Measurements from ENCODE around the gene KNTC1. TPM values are rescaled to one million over a fixed set of nuclear protein-coding genes. Genes with fewer than 3 reads are reported as not detected.
"Not testable (repeated sequence)": the region's sequence is repeated elsewhere in the genome, so short reads cannot be mapped to it uniquely, and the experiment has no call there.

KNTC1 gene
- total and polyA plus RNA-seq, 4 donors, result 15.0 to 27.9 (median 25.5) TPM

GRCh38 chr12:122505419-122506051 lies 21.5 kb upstream of the KNTC1 start:
- Histone ChIP-seq H3K4me3 (ENCODE audit: low read depth, low read length) (no peak overlapping the region), H3K27ac (ENCODE audit: low read depth, low read length) (no peak overlapping the region), H3K27me3 (ENCODE audit: control insufficient read depth, insufficient read depth, low read length) (no peaks in the 10 kb centered on the region), H3K36me3 (ENCODE audit: control insufficient read depth, insufficient read depth, low read length) (peaks cover 69% of the 10 kb centered on the region), H3K4me1 (ENCODE audit: control insufficient read depth, insufficient read depth, low read length) (peaks cover 5% of the 10 kb centered on the region), H3K9me3 (ENCODE audit: control insufficient read depth, insufficient read depth, low read length) (no peaks in the 10 kb centered on the region)
- 100% methylated on average over 1 of the region's 11 CpGs for WGBS (ENCODE audit: insufficient coverage)
- no peak for DNase-seq (ENCODE audit: low read depth in 4 of 6, low spot score in 6 of 6)

GRCh38 chr12:122506393-122506938 lies 20.6 kb upstream of the KNTC1 start:
- 96% methylated on average over 3 of the region's 5 CpGs for WGBS (ENCODE audit: insufficient coverage)
- Histone ChIP-seq H3K36me3 (ENCODE audit: control insufficient read depth, insufficient read depth, low read length) (peaks cover 73% of the 10 kb centered on the region), H3K4me3 (ENCODE audit: low read depth, low read length) (no peak overlapping the region), H3K9me3 (ENCODE audit: control insufficient read depth, insufficient read depth, low read length) (no peaks in the 10 kb centered on the region), H3K27me3 (ENCODE audit: control insufficient read depth, insufficient read depth, low read length) (no peaks in the 10 kb centered on the region), H3K4me1 (ENCODE audit: control insufficient read depth, insufficient read depth, low read length) (no peaks in the 10 kb centered on the region), H3K27ac (ENCODE audit: low read depth, low read length) (no peak overlapping the region)
- DNase-seq (ENCODE audit: low read depth in 4 of 6, low spot score in 6 of 6), result no peak

- no peak for DNase-seq (ENCODE audit: low read depth in 4 of 6, low spot score in 6 of 6)
- 89% methylated on average over 2 of the region's 5 CpGs for WGBS (ENCODE audit: insufficient coverage)
- Histone ChIP-seq H3K27me3 (ENCODE audit: control insufficient read depth, insufficient read depth, low read length) (no peaks in the 10 kb centered on the region), H3K4me1 (ENCODE audit: control insufficient read depth, insufficient read depth, low read length) (no peaks in the 10 kb centered on the region), H3K36me3 (ENCODE audit: control insufficient read depth, insufficient read depth, low read length) (peaks cover 75% of the 10 kb centered on the region), H3K9me3 (ENCODE audit: control insufficient read depth, insufficient read depth, low read length) (no peaks in the 10 kb centered on the region), H3K27ac (ENCODE audit: low read depth, low read length) (no peak overlapping the region), H3K4me3 (ENCODE audit: low read depth, low read length) (no peak overlapping the region)
These were observed 18.9 kb upstream of the KNTC1 start for GRCh38 chr12:122508163-122508562.

- DNase-seq (ENCODE audit: low read depth in 4 of 6, low spot score in 6 of 6); H3K9me3 ChIP-seq (ENCODE audit: control insufficient read depth, insufficient read depth, low read length); H3K27me3 ChIP-seq (ENCODE audit: control insufficient read depth, insufficient read depth, low read length); H3K4me1 ChIP-seq (ENCODE audit: control insufficient read depth, insufficient read depth, low read length); H3K27ac ChIP-seq (ENCODE audit: low read depth, low read length); H3K4me3 ChIP-seq (ENCODE audit: low read depth, low read length): not testable (repeated sequence)
- WGBS (ENCODE audit: insufficient coverage), result no CpG with 5 or more reads among the region's 3 CpGs
- peaks cover 69% of the 10 kb centered on the region for H3K36me3 ChIP-seq (ENCODE audit: control insufficient read depth, insufficient read depth, low read length)
These were observed 14.0 kb upstream of the KNTC1 start for GRCh38 chr12:122513028-122513427.

DNA sequence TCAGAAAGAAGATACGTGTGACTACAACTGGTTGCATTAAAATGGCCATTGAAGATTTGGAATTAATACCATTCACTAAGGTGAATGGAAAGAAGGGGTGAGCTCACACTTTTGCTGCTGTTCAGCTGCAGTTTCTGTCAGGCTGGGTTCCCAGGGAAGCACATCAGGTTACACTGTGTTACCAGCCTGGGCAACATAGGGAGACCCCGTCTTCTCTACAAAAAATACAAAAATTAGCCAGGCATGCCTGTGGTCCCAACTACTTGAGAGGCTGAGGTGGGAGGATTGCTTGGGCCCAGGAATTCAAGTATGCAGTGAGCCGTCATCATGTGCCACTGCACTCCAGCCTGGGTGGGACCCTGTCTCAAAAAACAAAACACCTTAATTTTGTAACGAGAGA lies 13.4 kb upstream of the KNTC1 start:
- no peak overlapping the region for H3K4me3 ChIP-seq (ENCODE audit: low read depth, low read length)
- H3K36me3 ChIP-seq (ENCODE audit: control insufficient read depth, insufficient read depth, low read length), result peaks cover 68% of the 10 kb centered on the region
- H3K4me1 ChIP-seq (ENCODE audit: control insufficient read depth, insufficient read depth, low read length), result no peaks in the 10 kb centered on the region
- WGBS (ENCODE audit: insufficient coverage), result no CpG with 5 or more reads among the region's 4 CpGs
- H3K27me3 ChIP-seq (ENCODE audit: control insufficient read depth, insufficient read depth, low read length), result no peaks in the 10 kb centered on the region
- DNase-seq (ENCODE audit: low read depth in 4 of 6, low spot score in 6 of 6), result no peak
- no peak overlapping the region for H3K27ac ChIP-seq (ENCODE audit: low read depth, low read length)
- no peaks in the 10 kb centered on the region for H3K9me3 ChIP-seq (ENCODE audit: control insufficient read depth, insufficient read depth, low read length)

DNA sequence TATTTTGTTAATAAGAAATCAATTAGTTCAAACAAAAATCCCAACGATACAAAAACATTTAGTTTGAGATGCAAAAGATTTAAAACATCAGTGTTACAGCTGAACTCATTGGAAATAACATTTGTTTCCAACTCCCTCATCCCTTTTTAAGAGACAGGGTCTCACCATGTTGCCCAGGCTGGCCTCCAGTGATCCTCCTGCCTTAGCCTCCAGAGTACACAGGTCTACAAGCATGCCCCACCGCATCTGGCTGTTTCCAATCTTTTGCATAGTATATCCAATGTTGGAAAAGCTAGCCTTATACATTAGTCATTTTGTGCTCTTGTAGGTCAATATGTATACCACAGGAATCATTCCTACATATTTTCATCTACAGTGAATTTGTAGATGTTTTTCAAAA lies 11.8 kb upstream of the KNTC1 start:
- no peak overlapping the region for H3K4me3 ChIP-seq (ENCODE audit: low read depth, low read length)
- H3K9me3 ChIP-seq (ENCODE audit: control insufficient read depth, insufficient read depth, low read length), result no peaks in the 10 kb centered on the region
- DNase-seq (ENCODE audit: low read depth in 4 of 6, low spot score in 6 of 6), result no peak
- H3K36me3 ChIP-seq (ENCODE audit: control insufficient read depth, insufficient read depth, low read length), result peaks cover 58% of the 10 kb centered on the region
- H3K27ac ChIP-seq (ENCODE audit: low read depth, low read length), result no peak overlapping the region
- no peaks in the 10 kb centered on the region for H3K27me3 ChIP-seq (ENCODE audit: control insufficient read depth, insufficient read depth, low read length)
- 100% methylated on average over 1 of the region's 2 CpGs for WGBS (ENCODE audit: insufficient coverage)
- H3K4me1 ChIP-seq (ENCODE audit: control insufficient read depth, insufficient read depth, low read length), result no peaks in the 10 kb centered on the region

DNA sequence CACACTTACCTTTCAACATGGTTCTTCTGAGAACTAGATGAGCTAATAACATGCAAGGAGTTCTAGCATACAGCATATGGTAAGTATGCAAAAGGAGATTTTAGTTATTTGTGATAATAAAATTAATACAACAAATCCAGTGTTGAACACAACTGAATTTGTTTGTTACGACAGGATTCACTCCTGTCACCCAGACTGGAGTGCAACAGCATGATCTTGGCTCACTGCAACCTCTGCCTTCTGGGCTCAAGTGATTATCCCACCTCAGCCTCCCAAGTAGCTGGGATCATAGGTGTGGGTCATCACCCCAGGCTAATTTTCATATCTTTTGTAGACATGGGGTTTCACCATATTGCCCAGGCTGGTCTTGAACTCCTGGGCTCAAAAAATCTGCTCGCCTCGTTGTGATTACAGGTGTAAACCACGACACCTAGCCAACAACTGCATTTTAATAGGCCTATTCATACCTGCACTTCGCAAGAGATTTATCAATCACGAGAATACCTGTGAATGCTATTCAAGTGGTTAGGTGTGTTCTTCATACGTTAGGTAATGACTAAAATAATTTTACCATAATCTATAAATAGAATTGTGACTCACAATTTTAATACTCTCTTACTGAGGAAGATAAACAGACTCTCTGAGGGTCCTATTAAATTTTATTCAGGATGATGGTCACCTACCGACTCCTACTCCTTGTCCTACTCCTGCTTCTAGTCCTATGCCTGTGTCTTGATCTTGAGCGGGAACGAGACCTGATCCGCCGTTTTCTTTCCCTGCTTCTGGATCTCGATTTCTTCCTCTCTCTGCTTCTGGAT lies 10.3 kb upstream of the KNTC1 start:
- H3K27me3 ChIP-seq (ENCODE audit: control insufficient read depth, insufficient read depth, low read length), result no peaks in the 10 kb centered on the region
- H3K4me1 ChIP-seq (ENCODE audit: control insufficient read depth, insufficient read depth, low read length), result no peaks in the 10 kb centered on the region
- DNase-seq (ENCODE audit: low read depth in 4 of 6, low spot score in 6 of 6), result no peak
- WGBS (ENCODE audit: insufficient coverage), result 97% methylated on average over 9 of the region's 13 CpGs
- no peak overlapping the region for H3K27ac ChIP-seq (ENCODE audit: low read depth, low read length)
- H3K9me3 ChIP-seq (ENCODE audit: control insufficient read depth, insufficient read depth, low read length), result no peaks in the 10 kb centered on the region
- H3K4me3 ChIP-seq (ENCODE audit: low read depth, low read length), result no peak overlapping the region
- H3K36me3 ChIP-seq (ENCODE audit: control insufficient read depth, insufficient read depth, low read length), result peaks cover 58% of the 10 kb centered on the region

- no peak overlapping the region for H3K27ac ChIP-seq (ENCODE audit: low read depth, low read length)
- H3K36me3 ChIP-seq (ENCODE audit: control insufficient read depth, insufficient read depth, low read length), result peaks cover 48% of the 10 kb centered on the region
- H3K4me3 ChIP-seq (ENCODE audit: low read depth, low read length), result no peak overlapping the region
- no peaks in the 10 kb centered on the region for H3K9me3 ChIP-seq (ENCODE audit: control insufficient read depth, insufficient read depth, low read length)
- DNase-seq (ENCODE audit: low read depth in 4 of 6, low spot score in 6 of 6), result no peak
- WGBS (ENCODE audit: insufficient coverage), result 83% methylated on average over 1 of the region's 5 CpGs
- H3K27me3 ChIP-seq (ENCODE audit: control insufficient read depth, insufficient read depth, low read length), result no peaks in the 10 kb centered on the region
- peaks cover under 1% of the 10 kb centered on the region for H3K4me1 ChIP-seq (ENCODE audit: control insufficient read depth, insufficient read depth, low read length)
These were observed 9.2 kb upstream of the KNTC1 start for GRCh38 chr12:122517877-122518276.

GRCh38 chr12:122518908-122519307 lies 8.1 kb upstream of the KNTC1 start:
- Histone ChIP-seq H3K9me3 (ENCODE audit: control insufficient read depth, insufficient read depth, low read length) (no peaks in the 10 kb centered on the region), H3K27ac (ENCODE audit: low read depth, low read length) (no peak overlapping the region), H3K36me3 (ENCODE audit: control insufficient read depth, insufficient read depth, low read length) (peaks cover 47% of the 10 kb centered on the region), H3K4me3 (ENCODE audit: low read depth, low read length) (no peak overlapping the region), H3K4me1 (ENCODE audit: control insufficient read depth, insufficient read depth, low read length) (peaks cover 6% of the 10 kb centered on the region), H3K27me3 (ENCODE audit: control insufficient read depth, insufficient read depth, low read length) (no peaks in the 10 kb centered on the region)
- no peak for DNase-seq (ENCODE audit: low read depth in 4 of 6, low spot score in 6 of 6)
- WGBS (ENCODE audit: insufficient coverage), result no CpG with 5 or more reads among the region's 1 CpG

- peaks cover 6% of the 10 kb centered on the region for H3K4me1 ChIP-seq (ENCODE audit: control insufficient read depth, insufficient read depth, low read length)
- H3K27me3 ChIP-seq (ENCODE audit: control insufficient read depth, insufficient read depth, low read length), result no peaks in the 10 kb centered on the region
- peaks cover 42% of the 10 kb centered on the region for H3K36me3 ChIP-seq (ENCODE audit: control insufficient read depth, insufficient read depth, low read length)
- no peak overlapping the region for H3K4me3 ChIP-seq (ENCODE audit: low read depth, low read length)
- WGBS (ENCODE audit: insufficient coverage), result no CpG with 5 or more reads among the region's 1 CpG
- H3K9me3 ChIP-seq (ENCODE audit: control insufficient read depth, insufficient read depth, low read length), result no peaks in the 10 kb centered on the region
- DNase-seq (ENCODE audit: low read depth in 4 of 6, low spot score in 6 of 6), result no peak
- no peak overlapping the region for H3K27ac ChIP-seq (ENCODE audit: low read depth, low read length)
These were observed 7.6 kb upstream of the KNTC1 start for GRCh38 chr12:122519418-122519817.
